Right atrium auricular region (tissue), 2 donors: ENCODE measurements around the gene EBI3. TPM values are rescaled to one million over a fixed set of nuclear protein-coding genes. Genes with fewer than 3 reads are reported as not detected.
"Not testable (repeated sequence)": the region's sequence is repeated elsewhere in the genome, so short reads cannot be mapped to it uniquely, and the experiment has no call there.

ENCODE experiments used
- DNase-seq: peaks from one replicate; pipeline ENCODE4 v3.0.0-alpha.2; 2019; ENCODE audit warnings: low spot score
- H3K27ac ChIP-seq, 2 donors: fragments of 200-600 bp; sonication (generic); 1 replicate in 1 of 2; 2 replicates in 1 of 2; pipeline ENCODE4 v1.5.1; 2016 to 2019
- H3K27me3 ChIP-seq, 2 donors: fragments of 200-600 bp; sonication (generic); one replicate each; pipeline versions ENCODE4 v1.5.1 to v1.6.0; 2017 to 2019
- H3K36me3 ChIP-seq: fragments of 200-600 bp; sonication (generic); one replicate; pipeline ENCODE4 v1.5.1; 2016
- H3K4me1 ChIP-seq, 2 donors: fragments of 200-600 bp; sonication (generic); one replicate each; pipeline versions ENCODE4 v1.5.1 to v1.6.0; 2017 to 2019
- H3K4me3 ChIP-seq, 2 donors: fragments of 200-600 bp; sonication (generic); 1 replicate in 1 of 2; 2 replicates in 1 of 2; pipeline ENCODE4 v1.5.1; 2017 to 2019; ENCODE audit warnings: mild to moderate bottlenecking in 1 of 2, moderate library complexity in 1 of 2
- H3K9me3 ChIP-seq, 2 donors: fragments of 200-600 bp; sonication (generic); one replicate each; pipeline ENCODE4 v1.5.1; 2019
- CTCF ChIP-seq, 2 donors: fragments of 200-600 bp; sonication (generic); IDR thresholded peaks; one replicate each; pipeline ENCODE4 v1.5.1; 2019; ENCODE audit warnings: antibody characterized with exemption in 2 of 2
- total RNA-seq, 2 donors: library from RNA; depleted of rRNA; stranded (reverse); fragments of >200 nt; gene quantifications; one replicate each; pipeline ENCODE4 v1.1.0, GENCODE V29; 2016

Gene EBI3
- total RNA-seq, 2 donors from 2014 or later: 1.7 to 2.6 TPM

- no peaks in the 10 kb centered on the region for H3K36me3 ChIP-seq
- DNase-seq: no peak
- H3K9me3 ChIP-seq: no peaks in the 10 kb centered on the region
- H3K27me3 ChIP-seq: peaks cover 0 to 8% of the 10 kb centered on the region in 2 donors
- TF ChIP-seq CTCF (IDR thresholded peaks at IDR 0.05): no peak
- H3K4me3 ChIP-seq: no peak overlapping the region
- H3K27ac ChIP-seq: no peak overlapping the region
- H3K4me1 ChIP-seq: peaks cover 0 to 11% of the 10 kb centered on the region in 2 donors
These were observed 55.0 kb downstream of the EBI3 start for GRCh38 chr19:4284176-4284958.

GRCh38 chr19:4284974-4285373 lies 55.7 kb downstream of the EBI3 start:
- no peak for TF ChIP-seq CTCF (IDR thresholded peaks at IDR 0.05)
- no peak for DNase-seq
- H3K9me3 ChIP-seq: no peaks in the 10 kb centered on the region
- no peaks in the 10 kb centered on the region for H3K36me3 ChIP-seq
- no peak overlapping the region for H3K27ac ChIP-seq
- H3K4me3 ChIP-seq: no peak overlapping the region
- H3K4me1 ChIP-seq: peaks cover 0 to 5% of the 10 kb centered on the region in 2 donors
- H3K27me3 ChIP-seq: peaks cover 0 to 4% of the 10 kb centered on the region in 2 donors

GRCh38 chr19:4286141-4286540 lies 56.8 kb downstream of the EBI3 start:
- H3K27me3 ChIP-seq, H3K4me3 ChIP-seq: not testable (repeated sequence)

More at GRCh38 chr19:4286141-4286540, 56.8 kb downstream of the EBI3 start:
- not testable (repeated sequence) for DNase-seq, H3K9me3 ChIP-seq, H3K36me3 ChIP-seq, H3K4me1 ChIP-seq, H3K27ac ChIP-seq

Other genes starting within 250 kb of the EBI3 start
- 1,000 to 10,000 TPM; 1,205 to 1,737 TPM for gene EEF2, start 244.1 kb upstream of the EBI3 start, total RNA-seq
- gene PIAS4, start 221.8 kb upstream of the EBI3 start, total RNA-seq: 10 to 100 TPM; 10.9 to 11.4 TPM
- gene ZBTB7A, start 162.6 kb upstream of the EBI3 start, total RNA-seq: 10 to 100 TPM; 33.8 to 50.0 TPM
- gene MAP2K2, start 105.4 kb upstream of the EBI3 start, total RNA-seq: 10 to 100 TPM; 82.2 to 97.4 TPM
- not detected for gene CREB3L3, start 75.9 kb upstream of the EBI3 start, total RNA-seq
- 10 to 100 TPM; 10.9 to 15.9 TPM for gene SIRT6, start 47.0 kb upstream of the EBI3 start, total RNA-seq
- gene ANKRD24, start 46.8 kb upstream of the EBI3 start, total RNA-seq: 1 to 10 TPM in 1 of 2 donors, under 1 TPM in 1; 0.39 to 1.7 TPM
- gene YJU2, start 17.6 kb downstream of the EBI3 start, total RNA-seq: 10 to 100 TPM in 1 of 2 donors, 1 to 10 TPM in 1; 9.1 to 17.6 TPM
- 10 to 100 TPM; 24.2 to 24.6 TPM for gene SHD, start 49.7 kb downstream of the EBI3 start, total RNA-seq
- gene TMIGD2, start 72.9 kb downstream of the EBI3 start, total RNA-seq: under 1 TPM in 1 of 2 donors, not detected in 1; 0.28 TPM
- gene FSD1, start 75.1 kb downstream of the EBI3 start, total RNA-seq: not detected
- gene STAP2, start 109.3 kb downstream of the EBI3 start, total RNA-seq: 10 to 100 TPM in 1 of 2 donors, 1 to 10 TPM in 1; 4.8 to 11.8 TPM
- gene MPND, start 114.0 kb downstream of the EBI3 start, total RNA-seq: 1 to 10 TPM; 6.2 to 7.3 TPM
- gene SH3GL1, start 171.0 kb downstream of the EBI3 start, total RNA-seq: 10 to 100 TPM; 17.5 to 31.9 TPM
- 1 to 10 TPM; 2.6 to 5.0 TPM for gene CHAF1A, start 173.1 kb downstream of the EBI3 start, total RNA-seq
- gene UBXN6, start 228.3 kb downstream of the EBI3 start, total RNA-seq: 100 to 1,000 TPM in 1 of 2 donors, 10 to 100 TPM in 1; 52.8 to 100 TPM
- gene HDGFL2, start 242.8 kb downstream of the EBI3 start, total RNA-seq: 10 to 100 TPM; 18.3 to 24.8 TPM